CD4-positive, alpha-beta T cell treated with Interleukin-15 for 4 hours (primary cell): ENCODE results near the gene SHF.
A peak's percentile ranks its signal among the peaks of the same experiment; 100 is the strongest.

Experiments
- DNase-seq: peaks from one replicate; pipeline ENCODE4 v3.0.0-alpha.2; 2020; ENCODE audit warnings: low spot score

SHF gene

GRCh38 chr15:45199136-45199810 lies 11.5 kb upstream of the SHF start:
- DNase-seq, result peak; percentile 25

GRCh38 chr15:45198337-45199135 lies 10.8 kb upstream of the SHF start:
- DNase-seq, result peak; percentile 97

- DNase-seq, result no peak
Measured at GRCh38 chr15:45197512-45197911, 9.7 kb upstream of the SHF start.

GRCh38 chr15:45187578-45187893 lies 230 bp downstream of the SHF start:
- no peak for DNase-seq

GRCh38 chr15:45186771-45187577 lies 792 bp downstream of the SHF start:
- no peak for DNase-seq

GRCh38 chr15:45185903-45186770 lies 1.6 kb downstream of the SHF start:
- DNase-seq, result no peak

- DNase-seq, result no peak
Measured at GRCh38 chr15:45185069-45185779, 2.5 kb downstream of the SHF start.

GRCh38 chr15:45184562-45185041 lies 3.2 kb downstream of the SHF start:
- DNase-seq, result no peak

GRCh38 chr15:45183511-45183910 lies 4.3 kb downstream of the SHF start:
- no peak for DNase-seq

- DNase-seq, result no peak
Measured at GRCh38 chr15:45182996-45183395, 4.8 kb downstream of the SHF start.

- DNase-seq, result no peak
Measured at GRCh38 chr15:45181491-45182285, 6.1 kb downstream of the SHF start.

GRCh38 chr15:45180648-45181436 lies 6.9 kb downstream of the SHF start:
- no peak for DNase-seq

- peak; percentile 17 for DNase-seq
Measured at GRCh38 chr15:45180201-45180600, 7.6 kb downstream of the SHF start.

- DNase-seq, result peak; percentile 45
Measured at GRCh38 chr15:45179221-45179985, 8.4 kb downstream of the SHF start.

- no peak for DNase-seq
Measured at GRCh38 chr15:45177285-45177684, 10.5 kb downstream of the SHF start.

GRCh38 chr15:45174577-45174976 lies 13.2 kb downstream of the SHF start:
- no peak for DNase-seq

GRCh38 chr15:45174069-45174468 lies 13.7 kb downstream of the SHF start:
- DNase-seq, result no peak

- DNase-seq, result no peak
Measured at GRCh38 chr15:45171912-45172311, 15.9 kb downstream of the SHF start.
